Endothelial cell of umbilical vein (primary cell): ENCODE measurements around the gene HMGA1.

Experiments
- EZH2 ChIP-seq: IDR thresholded peaks from 2 replicates; pipeline ENCODE4 v1.6.1; 2012; ENCODE audit warnings: borderline replicate concordance, low read depth, mild to moderate bottlenecking, moderate library complexity, low read length, inconsistent platforms; ENCODE audit not compliant: severe bottlenecking
- FOS ChIP-seq: IDR thresholded peaks from 2 replicates; pipeline ENCODE4 v1.6.1; 2011; ENCODE audit warnings: mild to moderate bottlenecking, low read length, moderate library complexity, borderline replicate concordance; ENCODE audit not compliant: insufficient read depth
- GATA2 ChIP-seq: IDR thresholded peaks from 2 replicates; pipeline ENCODE4 v1.7.0; 2011; ENCODE audit warnings: low read depth, mild to moderate bottlenecking, moderate library complexity, mixed read lengths, low read length; ENCODE audit not compliant: insufficient read length, insufficient read depth
- JUN ChIP-seq: IDR thresholded peaks from 2 replicates; pipeline ENCODE4 v1.6.1; 2011; ENCODE audit warnings: borderline replicate concordance, low read depth; ENCODE audit not compliant: insufficient read length, insufficient read depth
- MYC ChIP-seq: IDR thresholded peaks from one replicate; pipeline ENCODE4 v1.6.1; 2011; ENCODE audit warnings: mild to moderate bottlenecking, low read depth, low read length
- POLR2A ChIP-seq: IDR thresholded peaks from 2 replicates; pipeline ENCODE4 v1.6.1; 2012; ENCODE audit warnings: low read depth, mild to moderate bottlenecking, control low read depth, low read length
- POLR2AphosphoS5 ChIP-seq: IDR thresholded peaks from 2 replicates; pipeline ENCODE4 v1.6.1; 2012; ENCODE audit warnings: low read depth, mild to moderate bottlenecking, control low read depth, low read length, moderate library complexity; ENCODE audit not compliant: insufficient read depth
- TF ChIP-seq, protein P1 (sequence below), 2 donors: IDR thresholded peaks; 1 replicate in 1 of 2; 2 replicates in 1 of 2; pipeline ENCODE4 v1.5.1; 2011; ENCODE audit warnings: low read length in 2 of 2, mild to moderate bottlenecking in 2 of 2, moderate library complexity in 2 of 2, control low read depth in 1 of 2, inconsistent platforms in 1 of 2, low read depth in 1 of 2; ENCODE audit not compliant: insufficient read depth in 1 of 2; ENCODE audit errors: extremely low read depth in 1 of 2
- TF ChIP-seq, protein P2 (sequence below): IDR thresholded peaks from 2 replicates; pipeline ENCODE4 v1.6.1; 2011; ENCODE audit not compliant: insufficient read depth, insufficient read length

DNA sequence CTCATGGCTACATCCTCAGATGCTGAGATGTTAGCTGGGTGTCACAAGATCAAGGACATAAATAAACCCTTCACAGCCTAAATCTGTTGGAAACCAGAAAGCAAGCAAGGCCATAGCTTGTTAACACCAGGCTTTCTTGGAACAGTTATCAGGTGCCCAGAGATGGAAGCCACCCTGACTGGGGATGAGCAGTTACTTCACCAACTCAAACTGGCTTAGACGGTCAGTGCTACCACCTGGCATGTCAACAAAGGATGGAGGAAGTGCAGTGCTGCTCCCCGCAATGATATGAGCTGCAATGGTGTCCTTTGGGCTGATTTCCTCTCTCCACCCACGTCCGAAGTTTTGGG lies 41.1 kb downstream of the HMGA1 start:
- TF ChIP-seq, protein P1, sequence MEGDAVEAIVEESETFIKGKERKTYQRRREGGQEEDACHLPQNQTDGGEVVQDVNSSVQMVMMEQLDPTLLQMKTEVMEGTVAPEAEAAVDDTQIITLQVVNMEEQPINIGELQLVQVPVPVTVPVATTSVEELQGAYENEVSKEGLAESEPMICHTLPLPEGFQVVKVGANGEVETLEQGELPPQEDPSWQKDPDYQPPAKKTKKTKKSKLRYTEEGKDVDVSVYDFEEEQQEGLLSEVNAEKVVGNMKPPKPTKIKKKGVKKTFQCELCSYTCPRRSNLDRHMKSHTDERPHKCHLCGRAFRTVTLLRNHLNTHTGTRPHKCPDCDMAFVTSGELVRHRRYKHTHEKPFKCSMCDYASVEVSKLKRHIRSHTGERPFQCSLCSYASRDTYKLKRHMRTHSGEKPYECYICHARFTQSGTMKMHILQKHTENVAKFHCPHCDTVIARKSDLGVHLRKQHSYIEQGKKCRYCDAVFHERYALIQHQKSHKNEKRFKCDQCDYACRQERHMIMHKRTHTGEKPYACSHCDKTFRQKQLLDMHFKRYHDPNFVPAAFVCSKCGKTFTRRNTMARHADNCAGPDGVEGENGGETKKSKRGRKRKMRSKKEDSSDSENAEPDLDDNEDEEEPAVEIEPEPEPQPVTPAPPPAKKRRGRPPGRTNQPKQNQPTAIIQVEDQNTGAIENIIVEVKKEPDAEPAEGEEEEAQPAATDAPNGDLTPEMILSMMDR (IDR thresholded peaks at IDR 0.05; ENCODE audit: extremely low read depth in 1 of 2, insufficient read depth in 1 of 2, low read depth in 1 of 2, low read length in 2 of 2), result no peak
- TF ChIP-seq EZH2, result no peak
- no peak for TF ChIP-seq MYC
- TF ChIP-seq POLR2A, result no peak
- no peak for TF ChIP-seq POLR2AphosphoS5
- TF ChIP-seq, protein P2, sequence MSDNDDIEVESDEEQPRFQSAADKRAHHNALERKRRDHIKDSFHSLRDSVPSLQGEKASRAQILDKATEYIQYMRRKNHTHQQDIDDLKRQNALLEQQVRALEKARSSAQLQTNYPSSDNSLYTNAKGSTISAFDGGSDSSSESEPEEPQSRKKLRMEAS, result no peak
- no peak for TF ChIP-seq JUN
- no peak for TF ChIP-seq FOS
- TF ChIP-seq GATA2, result no peak
